BLaER1 treated with 17β-estradiol and CSF1 and Interleukin-3, amounts not matched to agents 10 nM and 100 nM (cell line): ENCODE data around the gene COG5.

ENCODE experiments used
- H3K27ac ChIP-seq, 11 experiments: shearing (Covaris generic); formaldehyde crosslinking; 2 replicates each; pipeline ENCODE4 v1.8.1; 2022
- H3K27me3 ChIP-seq, 11 experiments: shearing (Covaris generic); formaldehyde crosslinking; 2 replicates each; pipeline ENCODE4 v1.8.1; 2022
- H3K36me3 ChIP-seq, 11 experiments: shearing (Covaris generic); formaldehyde crosslinking; 2 replicates each; pipeline ENCODE4 v1.8.1; 2022
- H3K4me1 ChIP-seq, 10 experiments: shearing (Covaris generic); formaldehyde crosslinking; 2 replicates each; pipeline ENCODE4 v1.8.1; 2022
- H3K4me2 ChIP-seq, 11 experiments: shearing (Covaris generic); formaldehyde crosslinking; 2 replicates each; pipeline ENCODE4 v1.8.1; 2022
- H3K4me3 ChIP-seq, 10 experiments: shearing (Covaris generic); formaldehyde crosslinking; 2 replicates each; pipeline ENCODE4 v1.8.1; 2022
- H3K9ac ChIP-seq, 11 experiments: shearing (Covaris generic); formaldehyde crosslinking; 2 replicates each; pipeline ENCODE4 v1.8.1; 2022
- H3K9me3 ChIP-seq, 11 experiments: shearing (Covaris generic); formaldehyde crosslinking; replicated peaks in 1 of 11; 2 replicates each; pipeline ENCODE4 v1.8.1; 2022
- H4K20me1 ChIP-seq, 11 experiments: shearing (Covaris generic); formaldehyde crosslinking; 2 replicates each; pipeline ENCODE4 v1.8.1; 2022
- Cebpa-rat ChIP-seq, 11 experiments: shearing (Covaris generic); IDR thresholded peaks; 2 replicates each; pipeline ENCODE4 v1.8.1; 2022

Gene COG5

DNA sequence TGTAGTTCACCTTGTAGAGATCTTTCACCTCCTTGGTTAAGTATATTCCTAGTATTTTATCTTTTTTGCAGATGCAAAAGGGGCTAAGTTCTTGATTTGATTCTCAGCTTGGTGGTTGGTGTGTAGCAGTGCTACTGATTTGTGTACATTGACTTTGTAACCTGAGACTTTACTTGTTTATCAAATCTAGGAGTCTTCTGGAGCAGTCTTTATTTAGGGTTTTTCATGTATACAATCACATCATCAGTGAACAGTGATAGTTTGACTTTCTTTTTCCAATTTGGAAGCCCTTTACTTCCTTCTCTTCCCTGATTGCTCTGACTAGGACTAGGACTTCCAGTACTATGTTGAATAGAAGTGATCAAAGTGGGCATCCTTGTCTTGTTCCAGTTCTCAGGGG, 60.0 kb downstream of the COG5 start:
- Histone ChIP-seq H3K4me2 (no peak overlapping the region), H3K36me3 (peaks cover 3 to 29% (median 22%) of the 10 kb centered on the region in 11 experiments; a peak in 21 of 22 replicates), H3K27ac (no peak overlapping the region), H3K4me1 (peaks cover 0 to 14% (median 0%) of the 10 kb centered on the region in 10 experiments; a peak in 8 of 20 replicates), H3K9ac (no peak overlapping the region), H3K4me3 (no peak overlapping the region), H3K9me3 (peaks cover 4 to 12% (median 10%) of the 10 kb centered on the region in 11 experiments; a peak in 21 of 22 replicates), H4K20me1 (peaks cover 0 to 7% (median 0%) of the 10 kb centered on the region in 11 experiments; a peak in 4 of 22 replicates), H3K27me3 (no peaks in the 10 kb centered on the region)
- no peak for TF ChIP-seq Cebpa-rat (IDR thresholded peaks at IDR 0.05)

DNA sequence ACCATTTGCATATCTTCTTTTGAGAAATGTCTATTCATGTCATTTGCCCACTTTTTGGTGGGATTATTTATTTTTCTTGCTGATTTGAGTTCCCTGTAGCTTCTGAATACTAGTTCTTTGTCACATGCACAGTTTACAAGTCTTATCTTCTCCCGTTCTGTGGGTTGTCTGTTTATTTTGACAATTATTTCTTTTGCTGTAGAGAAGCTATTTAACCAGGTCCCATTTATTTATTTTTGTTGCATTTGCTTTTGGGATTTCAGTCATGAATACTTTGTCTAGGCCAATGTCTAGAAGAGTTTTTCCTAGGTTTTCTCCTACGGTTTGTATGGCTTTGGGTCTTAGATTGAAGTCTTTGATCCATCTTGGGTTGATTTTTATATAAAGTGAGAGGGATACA, 60.9 kb downstream of the COG5 start:
- no peak for TF ChIP-seq Cebpa-rat (IDR thresholded peaks at IDR 0.05)
- no peak overlapping the region for H3K4me3 ChIP-seq
- H3K4me2 ChIP-seq: no peak overlapping the region
- H4K20me1 ChIP-seq: peaks cover 0 to 7% (median 0%) of the 10 kb centered on the region in 11 experiments; a peak in 4 of 22 replicates
- H3K36me3 ChIP-seq: peaks cover 0 to 24% (median 18%) of the 10 kb centered on the region in 11 experiments; a peak in 16 of 22 replicates
- H3K27ac ChIP-seq: no peak overlapping the region
- H3K9me3 ChIP-seq: peaks cover 0 to 3% (median 1%) of the 10 kb centered on the region in 11 experiments; a peak in 9 of 22 replicates
- H3K4me1 ChIP-seq: peaks cover 0 to 14% (median 0%) of the 10 kb centered on the region in 10 experiments; a peak in 8 of 20 replicates
- H3K27me3 ChIP-seq: no peaks in the 10 kb centered on the region
- H3K9ac ChIP-seq: no peak overlapping the region

DNA sequence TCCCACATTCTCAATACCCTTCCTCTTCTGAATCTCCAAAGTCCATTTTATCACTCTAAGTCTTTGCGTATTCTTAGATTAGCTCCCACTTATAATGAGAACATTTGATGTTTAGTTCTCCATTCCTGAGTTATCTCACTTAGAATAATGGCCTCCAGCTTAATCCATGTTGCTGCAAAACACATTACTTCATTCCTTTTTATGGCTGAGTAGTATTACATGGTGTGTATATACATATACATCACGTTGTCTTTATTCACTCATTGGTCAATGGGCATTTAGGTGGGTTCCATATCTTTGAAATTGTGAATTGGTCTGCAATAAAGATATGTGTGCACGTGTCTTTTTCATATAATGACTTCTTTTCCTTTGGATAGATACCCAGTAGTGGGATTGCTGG, 61.6 kb downstream of the COG5 start:
- Histone ChIP-seq H3K4me1 (peaks cover 0 to 11% (median 0%) of the 10 kb centered on the region in 10 experiments; a peak in 8 of 20 replicates), H3K9ac (no peak overlapping the region), H3K4me3 (no peak overlapping the region), H3K27ac (no peak overlapping the region), H4K20me1 (peaks cover 0 to 8% (median 0%) of the 10 kb centered on the region in 11 experiments; a peak in 5 of 22 replicates), H3K4me2 (no peak overlapping the region), H3K36me3 (peaks cover 0 to 23% (median 18%) of the 10 kb centered on the region in 11 experiments; a peak in 15 of 22 replicates), H3K27me3 (no peaks in the 10 kb centered on the region), H3K9me3 (peaks cover 0 to under 1% (median 0%) of the 10 kb centered on the region in 11 experiments; a peak in 4 of 22 replicates)
- no peak for TF ChIP-seq Cebpa-rat (IDR thresholded peaks at IDR 0.05)

DNA sequence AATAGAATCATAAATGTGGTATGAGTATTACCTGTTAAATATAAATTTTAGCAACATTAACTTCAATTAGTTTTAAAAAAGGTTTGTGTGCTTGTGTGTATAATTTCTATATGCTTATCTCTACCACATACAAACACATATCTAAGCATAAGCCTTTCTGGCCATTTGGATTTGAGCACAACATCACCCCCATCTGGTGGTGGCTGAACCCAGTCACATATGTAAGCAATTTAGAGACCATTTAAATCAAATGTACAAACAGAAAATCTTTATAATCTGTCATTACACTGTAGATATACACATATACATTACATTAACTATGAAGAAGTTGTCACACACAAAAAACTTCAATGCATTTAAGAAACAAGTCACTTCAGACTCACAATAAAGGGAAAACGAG, 62.1 kb downstream of the COG5 start:
- Histone ChIP-seq H3K9ac (no peak overlapping the region), H3K9me3 (peaks cover 0 to 6% (median 0%) of the 10 kb centered on the region in 11 experiments; a peak in 5 of 22 replicates), H4K20me1 (peaks cover 0 to 10% (median 0%) of the 10 kb centered on the region in 11 experiments; a peak in 5 of 22 replicates), H3K27me3 (no peaks in the 10 kb centered on the region), H3K4me2 (no peak overlapping the region), H3K4me1 (peaks cover 0 to 6% (median 0%) of the 10 kb centered on the region in 10 experiments; a peak in 7 of 20 replicates), H3K27ac (no peak overlapping the region), H3K4me3 (no peak overlapping the region), H3K36me3 (peaks cover 0 to 22% (median 16%) of the 10 kb centered on the region in 11 experiments; a peak in 15 of 22 replicates)
- no peak for TF ChIP-seq Cebpa-rat (IDR thresholded peaks at IDR 0.05)

DNA sequence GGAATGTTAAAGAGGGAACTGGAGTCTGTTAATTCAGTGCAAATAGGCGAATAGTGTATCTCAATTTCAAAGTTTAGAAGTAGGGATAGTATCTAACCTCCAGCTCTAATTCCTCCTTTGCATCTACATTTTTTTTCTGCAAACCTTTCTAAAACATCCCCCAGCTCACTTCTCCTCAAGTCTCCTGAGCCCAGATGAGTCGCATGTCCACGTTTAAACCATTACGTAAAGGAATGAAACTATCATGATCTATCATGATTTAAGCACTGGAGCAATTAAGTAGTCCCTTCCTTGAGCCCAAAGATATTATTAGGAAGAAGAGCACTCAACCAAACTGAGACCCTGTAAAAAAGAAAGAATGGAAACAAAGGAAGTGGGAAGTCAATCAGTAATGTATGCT, 64.0 kb downstream of the COG5 start:
- Histone ChIP-seq H3K4me3 (no peak overlapping the region), H3K4me1 (no peaks in the 10 kb centered on the region), H3K36me3 (peaks cover 0 to 4% (median 0%) of the 10 kb centered on the region in 11 experiments; a peak in 2 of 22 replicates), H3K4me2 (no peak overlapping the region), H4K20me1 (peaks cover 0 to 21% (median 0%) of the 10 kb centered on the region in 11 experiments; a peak in 7 of 22 replicates), H3K27ac (no peak overlapping the region), H3K9ac (no peak overlapping the region), H3K27me3 (no peaks in the 10 kb centered on the region), H3K9me3 (peaks cover 0 to 6% (median 0%) of the 10 kb centered on the region in 11 experiments; a peak in 5 of 22 replicates)
- no peak for TF ChIP-seq Cebpa-rat (IDR thresholded peaks at IDR 0.05)

DNA sequence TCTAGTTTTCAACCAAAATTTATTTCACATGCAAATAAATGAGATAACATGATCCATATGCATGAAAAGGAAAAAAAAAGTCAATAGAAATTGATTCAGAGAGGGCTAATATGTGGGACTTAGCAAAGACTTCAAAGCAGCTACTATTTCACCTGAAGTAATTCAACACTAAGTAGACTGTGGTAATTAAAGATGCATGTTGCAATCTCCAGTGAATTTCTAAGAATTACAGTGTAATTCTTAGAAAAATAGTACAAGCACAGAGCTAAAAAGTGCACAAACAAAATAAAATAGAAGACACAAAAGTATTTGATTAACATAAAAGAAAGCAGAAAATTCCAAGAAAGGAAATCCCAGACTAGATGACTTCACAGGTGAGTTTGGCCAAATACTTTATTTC, 68.2 kb downstream of the COG5 start:
- TF ChIP-seq Cebpa-rat (IDR thresholded peaks at IDR 0.05): no peak
- Histone ChIP-seq H3K4me2 (no peak overlapping the region), H3K36me3 (peaks cover 0 to 6% (median 0%) of the 10 kb centered on the region in 11 experiments; a peak in 4 of 22 replicates), H3K9ac (no peak overlapping the region), H3K4me1 (no peaks in the 10 kb centered on the region), H3K27ac (no peak overlapping the region), H3K9me3 (peaks cover 0 to 6% (median 0%) of the 10 kb centered on the region in 11 experiments; a peak in 5 of 22 replicates), H3K4me3 (no peak overlapping the region), H3K27me3 (no peaks in the 10 kb centered on the region), H4K20me1 (peaks cover 0 to 41% (median 0%) of the 10 kb centered on the region in 11 experiments; a peak in 8 of 22 replicates)

DNA sequence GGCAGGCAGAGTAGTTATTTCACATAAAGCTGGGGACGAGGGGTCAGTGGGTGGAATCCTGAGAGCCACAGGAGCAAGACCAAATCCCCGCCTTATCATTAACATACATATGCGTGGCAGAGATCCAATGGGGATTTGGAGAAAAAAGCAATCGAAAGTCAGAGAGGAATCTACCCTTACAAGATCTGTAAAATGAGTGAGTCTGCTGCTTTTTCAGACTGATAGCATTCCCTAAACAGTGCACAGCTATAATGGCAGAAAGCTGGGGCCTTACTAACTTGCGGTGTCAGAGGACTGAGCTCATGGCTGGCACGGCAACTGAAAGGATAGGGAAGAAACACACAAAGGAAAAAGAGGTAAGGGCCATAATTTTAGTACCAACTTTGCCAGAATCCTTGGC, 68.8 kb downstream of the COG5 start:
- no peak for TF ChIP-seq Cebpa-rat (IDR thresholded peaks at IDR 0.05)
- peaks cover 0 to 6% (median 0%) of the 10 kb centered on the region in 11 experiments; a peak in 4 of 22 replicates for H3K36me3 ChIP-seq
- no peak overlapping the region for H3K9ac ChIP-seq
- no peak overlapping the region for H3K4me2 ChIP-seq
- H4K20me1 ChIP-seq: peaks cover 0 to 41% (median 0%) of the 10 kb centered on the region in 11 experiments; a peak in 8 of 22 replicates
- peaks cover 0 to 6% (median 0%) of the 10 kb centered on the region in 11 experiments; a peak in 5 of 22 replicates for H3K9me3 ChIP-seq
- H3K27me3 ChIP-seq: no peaks in the 10 kb centered on the region
- H3K4me3 ChIP-seq: no peak overlapping the region
- no peaks in the 10 kb centered on the region for H3K4me1 ChIP-seq
- H3K27ac ChIP-seq: no peak overlapping the region

DNA sequence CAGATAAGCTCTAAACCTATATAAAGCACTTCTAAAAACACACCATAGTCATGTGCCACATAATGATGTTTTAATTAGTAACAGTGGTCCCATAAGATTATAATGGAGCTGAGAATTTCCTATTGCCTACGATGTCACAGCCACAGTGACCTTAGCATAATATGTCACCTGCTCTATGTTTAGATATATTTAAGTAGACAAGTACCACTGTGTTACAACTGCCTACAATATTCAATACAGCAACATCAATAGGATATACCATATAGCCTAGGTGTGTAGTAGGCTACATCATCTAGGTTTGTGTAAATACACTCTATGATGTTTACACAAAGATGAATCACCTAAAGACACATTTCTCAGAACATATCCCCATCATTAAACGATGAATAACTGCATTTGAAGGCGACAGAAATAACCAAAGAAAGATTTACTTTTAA, 69.4 kb downstream of the COG5 start:
- H3K9ac ChIP-seq: no peak overlapping the region
- no peaks in the 10 kb centered on the region for H3K27me3 ChIP-seq
- no peak overlapping the region for H3K4me3 ChIP-seq
- no peaks in the 10 kb centered on the region for H3K4me1 ChIP-seq
- H3K27ac ChIP-seq: no peak overlapping the region
- H3K36me3 ChIP-seq: peaks cover 0 to 6% (median 0%) of the 10 kb centered on the region in 11 experiments; a peak in 4 of 22 replicates
- TF ChIP-seq Cebpa-rat (IDR thresholded peaks at IDR 0.05): no peak
- no peak overlapping the region for H3K4me2 ChIP-seq
- peaks cover 0 to 41% (median 0%) of the 10 kb centered on the region in 11 experiments; a peak in 7 of 22 replicates for H4K20me1 ChIP-seq
- H3K9me3 ChIP-seq: peaks cover 0 to 6% (median 0%) of the 10 kb centered on the region in 11 experiments; a peak in 5 of 22 replicates

DNA sequence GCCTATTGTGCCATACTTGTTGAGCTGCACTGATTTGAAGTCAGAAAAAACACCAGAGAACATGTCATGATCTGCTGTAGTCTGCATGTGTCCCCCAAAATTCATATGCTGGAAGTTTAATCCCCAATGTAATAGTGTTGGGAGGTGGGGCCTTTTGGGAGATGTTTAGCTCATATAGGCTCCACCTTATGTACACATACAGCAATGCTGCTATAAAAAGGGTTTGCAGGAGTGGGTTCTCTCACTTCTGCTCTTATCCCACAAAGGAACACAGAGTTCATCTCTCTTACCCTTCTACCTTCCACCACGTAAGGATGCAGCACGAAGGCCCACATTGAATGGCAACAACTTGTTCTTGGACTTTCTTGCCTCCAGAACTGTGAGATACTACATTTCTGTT, 70.8 kb downstream of the COG5 start:
- H3K4me2 ChIP-seq: no peak overlapping the region

More for the DNA sequence above, 70.8 kb downstream of the COG5 start:
- Histone ChIP-seq H3K36me3 (peaks cover 0 to 6% (median 0%) of the 10 kb centered on the region in 11 experiments; a peak in 4 of 22 replicates), H3K9ac (no peak overlapping the region), H3K27ac (no peak overlapping the region), H3K27me3 (no peaks in the 10 kb centered on the region), H3K4me1 (no peaks in the 10 kb centered on the region), H4K20me1 (peaks cover 0 to 47% (median 0%) of the 10 kb centered on the region in 11 experiments; a peak in 7 of 22 replicates), H3K9me3 (peaks cover 0 to 6% (median 0%) of the 10 kb centered on the region in 11 experiments; a peak in 5 of 22 replicates), H3K4me3 (no peak overlapping the region)
- TF ChIP-seq Cebpa-rat (IDR thresholded peaks at IDR 0.05): no peak
